ENCODE measurements around the gene BLMH.
"Not testable (repeated sequence)": the region's sequence is repeated elsewhere in the genome, so short reads cannot be mapped to it uniquely, and the experiment has no call there.

BLMH gene

DNA sequence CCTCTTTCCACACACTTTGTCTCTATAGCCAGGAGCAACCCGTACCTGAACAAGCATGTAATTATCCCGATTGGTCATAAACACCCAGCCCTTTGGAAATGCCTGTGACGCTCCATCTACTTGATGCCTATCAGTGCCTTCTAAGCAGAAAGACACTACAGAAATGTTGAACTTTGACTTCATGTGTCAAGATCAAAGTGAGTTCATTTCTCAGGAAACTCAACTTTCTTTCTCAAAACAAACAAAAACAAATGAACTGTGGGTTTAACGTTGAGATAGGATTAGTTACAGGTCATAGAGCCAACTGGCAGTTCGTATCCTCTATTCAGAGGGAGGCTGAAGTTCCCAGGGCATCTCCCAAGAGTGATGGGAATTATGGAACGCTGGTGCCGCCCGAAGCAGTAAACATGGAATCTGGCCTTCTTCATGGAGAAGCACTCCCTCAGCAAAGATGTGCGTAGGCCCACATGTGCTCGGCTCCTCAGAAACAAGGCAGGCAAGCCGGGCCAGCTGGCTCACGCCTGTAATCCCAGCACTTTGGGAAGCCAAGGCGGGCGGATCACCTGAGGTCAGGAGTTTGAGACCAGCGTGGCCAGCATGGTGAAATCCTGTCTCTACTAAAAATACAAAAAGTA, 65.7 kb downstream of the BLMH start:
- DNase-seq = no peak

DNA sequence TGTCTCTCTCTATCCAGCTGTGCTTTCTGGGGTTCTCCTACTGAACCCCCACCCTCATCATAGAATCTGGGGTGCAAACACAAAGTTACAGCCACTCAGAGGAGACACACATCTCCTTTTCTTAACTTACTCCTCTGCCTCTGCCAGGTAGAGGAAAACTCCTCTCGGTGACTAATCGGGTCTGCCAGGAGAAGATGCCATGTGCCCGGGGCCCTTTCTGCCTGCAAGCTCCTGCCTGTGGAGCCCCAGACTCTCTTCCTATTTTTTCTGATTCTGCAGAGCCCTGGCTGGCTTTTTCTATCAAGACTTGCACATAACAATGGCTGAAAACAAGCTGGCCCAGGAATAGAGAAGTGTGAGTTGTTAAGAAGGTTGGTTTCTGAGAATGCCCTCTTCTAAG, 66.6 kb downstream of the BLMH start:
- no peak for DNase-seq

DNA sequence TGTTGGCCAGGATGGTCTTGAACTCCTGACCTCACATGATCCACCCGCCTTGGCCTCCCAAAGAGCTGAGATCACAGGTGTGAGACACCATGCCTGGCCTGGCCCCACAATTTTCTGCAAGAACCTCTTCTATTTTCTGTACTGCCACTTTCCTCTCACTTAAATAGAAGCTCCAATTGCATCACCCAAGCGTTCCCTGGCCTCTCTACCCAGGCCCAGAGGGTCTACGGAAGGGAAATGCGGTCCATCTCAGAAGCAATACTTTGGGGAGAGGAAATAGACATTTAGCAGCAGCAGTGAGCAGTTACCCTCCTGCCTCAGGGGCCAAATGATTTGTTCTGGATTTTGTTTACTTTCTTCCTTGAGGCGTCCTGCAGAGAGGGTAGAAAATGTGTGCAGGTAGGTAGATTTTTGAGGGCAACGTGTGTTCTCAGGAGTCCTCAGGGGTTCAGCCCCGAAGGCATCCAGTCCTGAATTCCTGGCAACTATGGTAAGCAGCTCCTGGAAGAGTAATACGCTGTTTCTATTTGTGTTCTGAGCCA, 67.3 kb downstream of the BLMH start:
- no peak for DNase-seq

DNA sequence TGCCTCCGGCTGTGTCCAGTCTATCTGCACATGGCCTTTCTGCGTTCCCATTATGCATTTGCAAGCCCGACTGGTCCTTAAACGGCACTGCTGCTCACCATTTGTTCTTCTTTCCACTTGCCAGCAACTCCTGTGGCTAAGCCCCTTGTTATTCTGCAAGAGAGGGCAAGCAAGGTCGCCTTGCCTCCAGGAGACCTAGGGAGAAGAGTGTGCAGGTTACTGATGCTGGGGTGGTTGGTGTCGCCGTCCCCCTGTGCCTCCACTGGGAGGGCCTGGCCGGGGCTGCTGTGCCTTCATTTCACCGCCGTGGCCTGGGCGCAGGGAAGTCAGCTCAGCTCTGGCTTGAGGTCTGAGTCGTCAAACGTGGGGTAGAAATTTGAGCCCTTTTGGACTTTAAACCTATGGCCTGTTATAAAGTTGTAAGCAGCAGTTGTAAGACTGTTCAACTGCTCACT, 69.0 kb downstream of the BLMH start:
- no peak for DNase-seq

DNA sequence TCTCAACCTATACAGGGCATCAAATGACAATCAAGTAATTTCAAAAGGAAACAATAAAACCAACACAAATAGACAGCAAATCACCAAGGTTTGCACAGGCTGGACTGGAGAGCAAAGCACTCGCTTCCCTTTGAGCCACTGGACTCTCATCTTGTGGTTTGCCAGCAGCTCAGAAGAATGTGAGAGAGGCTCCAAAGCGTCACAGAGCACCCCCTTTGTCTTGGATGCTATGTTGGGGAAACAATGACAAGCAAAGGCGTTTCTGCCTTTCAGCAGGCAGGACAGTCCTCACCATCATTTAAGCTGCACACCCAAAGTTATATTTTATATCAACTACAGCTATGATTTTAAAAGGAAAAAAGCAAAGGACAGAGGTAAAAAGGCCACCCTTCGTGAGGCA, 69.5 kb downstream of the BLMH start:
- DNase-seq = no peak

DNA sequence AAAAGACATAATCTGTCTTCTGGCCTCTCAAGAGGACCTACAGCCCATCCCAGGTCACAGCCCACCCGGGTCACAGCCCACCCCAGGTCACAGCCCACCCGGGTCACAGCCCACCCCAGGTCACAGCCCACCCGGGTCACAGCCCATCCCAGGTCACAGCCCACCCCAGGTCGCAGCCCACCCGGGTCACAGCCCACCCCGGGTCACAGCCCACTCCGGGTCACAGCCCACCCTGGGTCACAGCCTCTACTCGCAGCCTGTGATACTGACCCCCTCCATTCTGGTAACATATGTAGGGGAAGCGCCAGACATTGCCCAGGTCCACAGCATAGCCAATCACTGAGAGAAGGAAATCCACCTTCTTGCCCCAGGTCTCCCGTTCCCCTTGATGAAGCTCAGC, 70.4 kb downstream of the BLMH start:
- no peak for DNase-seq

DNA sequence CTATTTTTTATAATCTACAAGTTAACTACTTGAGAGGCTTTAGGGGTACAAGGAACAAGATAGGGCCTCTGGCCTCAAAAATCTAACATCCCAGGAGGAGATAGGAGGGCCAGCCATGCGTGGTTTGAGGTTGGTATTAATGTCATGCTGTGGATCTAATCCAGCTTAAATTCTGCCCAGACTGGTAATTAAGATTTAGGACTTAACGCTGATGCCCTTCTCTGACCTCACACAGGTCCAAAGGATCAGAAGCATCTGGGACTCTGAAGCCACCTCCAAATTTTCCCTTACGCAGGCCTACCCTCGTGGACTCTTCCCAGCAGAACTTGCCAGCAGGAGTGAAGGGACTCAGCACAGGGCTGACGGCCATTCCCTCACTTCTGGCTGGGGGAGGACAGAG, 71.3 kb downstream of the BLMH start:
- no peak for DNase-seq

DNA sequence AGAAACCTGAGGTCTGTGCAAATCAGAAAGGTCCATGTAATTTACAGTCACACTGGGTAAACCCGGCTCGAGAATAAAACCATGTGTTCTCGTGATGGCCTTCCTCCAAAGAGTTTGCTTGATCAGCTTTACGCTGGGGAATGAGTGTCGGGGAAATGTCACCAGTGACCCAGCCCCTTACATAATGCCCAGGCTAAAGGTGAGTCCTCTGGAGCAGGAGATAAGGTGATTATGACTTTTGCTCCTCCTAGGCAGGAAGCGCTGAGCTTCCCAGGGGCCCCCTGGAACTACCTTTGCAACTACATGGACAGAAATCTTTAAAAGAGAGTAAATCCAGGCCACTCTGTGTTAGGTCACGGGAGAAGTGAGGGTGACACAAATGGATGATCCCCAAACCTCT, 71.9 kb downstream of the BLMH start:
- DNase-seq = no peak

DNA sequence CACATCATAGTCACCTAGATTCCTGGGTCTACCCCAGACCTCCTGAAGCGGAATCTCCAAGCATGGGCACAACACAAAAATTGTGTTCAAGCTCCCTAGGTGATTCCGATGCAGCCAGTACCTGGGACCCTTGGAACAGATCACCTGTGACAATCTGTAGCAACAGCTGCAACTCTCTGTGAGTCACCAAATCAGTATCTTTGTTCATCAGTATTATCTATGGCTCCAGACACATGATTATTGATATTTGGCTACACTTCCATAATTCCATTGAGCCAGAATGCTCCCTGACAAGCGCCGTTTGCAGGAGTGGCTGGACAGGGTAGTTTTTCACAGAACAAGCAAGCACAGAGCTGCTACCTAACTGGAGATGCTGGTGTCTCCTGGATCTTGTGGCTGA, 72.4 kb downstream of the BLMH start:
- DNase-seq = no peak

DNA sequence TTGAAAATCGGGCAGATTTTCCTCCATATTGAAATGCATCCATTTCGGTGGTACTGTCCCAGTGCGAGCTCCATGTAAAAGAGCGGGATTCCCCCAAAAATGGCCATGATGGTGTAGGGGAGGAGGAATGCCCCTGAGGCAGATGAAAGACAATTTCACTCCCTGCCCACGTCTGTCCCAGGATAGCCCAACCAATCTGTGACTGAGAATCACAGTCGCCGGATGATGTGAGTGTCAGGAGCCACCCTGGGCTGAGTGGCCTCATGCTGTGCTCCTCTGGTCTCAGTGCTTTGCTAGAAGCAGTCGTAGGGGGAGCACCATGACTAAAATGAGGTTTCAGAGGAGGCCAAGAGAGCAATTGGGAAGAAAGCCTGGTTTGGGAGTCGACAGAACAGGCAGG, 72.9 kb downstream of the BLMH start:
- DNase-seq = no peak

DNA sequence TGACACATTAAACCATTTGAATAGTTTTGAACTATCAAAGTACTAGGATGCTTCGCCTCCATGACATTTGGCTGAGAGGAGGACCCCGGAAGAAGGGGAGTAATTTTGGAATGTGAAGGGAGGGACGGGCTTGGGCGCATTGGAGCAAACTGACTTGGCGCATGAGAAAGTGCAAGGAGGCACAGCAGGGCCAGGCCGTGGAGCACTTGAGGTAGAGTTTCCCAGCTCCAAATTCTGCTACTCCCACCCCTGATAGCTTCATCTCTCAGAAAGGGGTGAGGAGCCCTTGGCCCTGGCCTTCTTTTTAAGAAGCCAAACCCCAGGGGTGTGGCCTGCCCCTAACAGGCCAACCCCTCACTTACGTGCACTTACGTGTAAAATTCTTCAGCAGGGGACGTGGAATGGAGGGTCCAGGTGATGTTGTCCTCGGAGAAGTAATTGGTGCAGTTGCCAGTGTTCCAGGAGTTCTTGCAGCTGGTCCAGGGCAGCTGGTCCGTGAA, 73.9 kb downstream of the BLMH start:
- no peak for DNase-seq

DNA sequence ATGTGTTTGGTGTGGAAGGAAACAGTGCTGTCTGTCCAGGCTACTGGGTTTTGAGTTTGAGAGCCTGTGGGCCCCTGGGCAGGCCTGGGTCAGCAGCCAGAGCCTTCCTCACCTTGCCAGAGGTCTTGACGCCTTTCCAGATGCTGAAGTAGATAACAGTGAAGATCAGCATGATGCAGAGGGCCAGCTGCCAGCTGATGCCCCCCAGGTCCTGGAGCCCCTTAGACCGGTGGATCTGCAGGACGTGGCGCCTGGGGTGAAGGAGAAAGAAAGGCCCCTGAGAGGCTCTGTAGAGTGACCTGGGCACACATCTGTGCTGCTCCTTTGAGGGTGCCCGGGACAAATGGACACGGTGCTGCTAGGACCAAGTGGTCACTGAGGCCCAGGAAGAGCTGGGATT, 74.7 kb downstream of the BLMH start:
- DNase-seq = no peak

DNA sequence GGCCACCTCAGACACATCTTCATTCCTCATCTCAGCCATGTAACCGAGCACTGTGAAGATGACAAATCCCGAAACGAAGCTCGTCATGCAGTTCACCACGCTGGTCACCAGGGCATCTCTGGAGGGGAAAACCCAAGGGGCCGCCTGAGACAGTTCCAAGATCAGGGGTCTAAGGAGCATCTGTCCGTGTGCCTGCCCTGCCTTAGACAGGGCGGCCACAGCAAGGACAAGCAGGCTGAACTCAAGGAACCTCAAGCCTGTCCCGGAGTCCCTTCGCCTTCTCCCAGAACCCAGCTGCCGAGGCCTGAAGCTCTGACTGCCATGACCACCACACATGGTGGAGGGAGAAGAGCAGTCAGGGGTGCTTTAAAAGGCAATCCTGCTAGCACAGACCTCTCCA, 79.0 kb downstream of the BLMH start:
- DNase-seq = no peak

DNA sequence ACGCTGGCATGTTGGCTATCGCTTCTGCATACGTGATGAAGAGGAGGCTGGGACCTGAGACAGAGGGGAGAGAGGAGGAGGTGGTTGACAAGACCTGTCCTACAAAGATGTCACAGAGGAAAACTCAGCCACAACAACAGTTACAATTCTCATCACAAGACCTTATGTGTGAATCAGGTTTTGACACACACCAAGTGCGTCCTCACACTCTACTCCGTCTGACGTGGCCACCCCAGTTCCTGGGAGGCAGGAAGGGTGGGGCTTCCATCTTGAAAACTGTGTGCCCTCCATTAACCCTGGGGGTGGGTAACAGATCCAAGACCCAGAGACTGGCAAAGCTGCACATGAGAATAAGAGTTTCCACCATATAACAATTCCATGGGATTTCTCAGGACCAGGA, 80.4 kb downstream of the BLMH start:
- DNase-seq = no peak

DNA sequence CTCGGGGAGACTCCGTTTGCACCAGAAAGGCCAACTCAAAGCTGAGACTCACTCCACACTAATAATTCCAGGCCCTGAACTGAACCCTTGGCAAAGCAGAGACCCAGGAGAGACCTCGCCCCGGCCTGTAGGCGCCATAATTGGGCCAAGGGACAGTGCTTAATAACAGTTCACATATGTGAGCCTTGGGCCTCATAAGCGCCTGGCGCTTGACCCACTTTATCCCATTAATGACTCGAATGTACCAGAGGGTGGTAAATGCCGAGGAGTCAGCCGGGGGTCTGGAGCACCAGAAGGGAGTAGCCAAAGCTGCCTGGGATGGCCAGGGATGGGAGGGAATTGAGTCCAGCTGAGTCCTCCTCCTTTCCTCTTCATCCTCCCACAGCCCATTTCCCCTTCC, 80.8 kb downstream of the BLMH start:
- DNase-seq = no peak

DNA sequence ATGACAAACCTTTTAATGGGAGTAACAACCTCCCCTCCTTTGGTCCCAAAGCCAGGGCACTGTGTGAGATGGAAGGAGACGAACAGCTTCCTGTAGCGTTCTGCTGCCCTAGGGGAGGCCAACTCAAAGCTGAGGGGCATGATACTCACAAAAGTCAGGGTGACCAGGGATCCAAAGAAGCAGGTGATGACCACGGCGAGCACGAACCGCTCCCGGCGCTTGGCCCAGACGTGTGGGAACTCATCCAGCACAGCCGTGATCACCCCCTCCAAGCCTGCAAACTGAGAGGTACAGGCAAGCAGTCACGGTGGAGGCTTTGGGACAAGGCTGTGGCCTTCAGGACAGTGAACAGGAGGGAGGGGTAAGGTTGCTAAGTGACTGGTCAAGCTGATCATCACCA, 81.4 kb downstream of the BLMH start:
- no peak for DNase-seq

DNA sequence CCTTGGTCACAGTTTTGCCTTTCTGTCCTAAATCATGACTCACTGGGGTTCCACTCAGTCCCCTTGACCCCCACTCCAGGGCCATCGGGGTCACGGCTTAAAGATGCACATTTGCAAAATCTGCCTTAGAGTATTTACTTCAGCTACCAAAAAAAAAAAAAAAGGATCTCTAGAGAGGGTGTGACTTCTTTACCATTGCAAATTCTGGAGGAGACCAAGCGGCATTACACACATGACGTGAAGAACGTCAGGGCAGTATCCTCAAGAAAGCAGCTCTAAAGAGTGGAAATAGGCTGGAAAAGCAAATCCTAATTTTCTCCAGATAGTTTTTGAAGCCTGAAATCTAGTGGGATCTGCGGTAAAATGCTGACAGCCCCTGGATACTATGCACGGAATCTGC, 81.8 kb downstream of the BLMH start:
- DNase-seq = no peak

DNA sequence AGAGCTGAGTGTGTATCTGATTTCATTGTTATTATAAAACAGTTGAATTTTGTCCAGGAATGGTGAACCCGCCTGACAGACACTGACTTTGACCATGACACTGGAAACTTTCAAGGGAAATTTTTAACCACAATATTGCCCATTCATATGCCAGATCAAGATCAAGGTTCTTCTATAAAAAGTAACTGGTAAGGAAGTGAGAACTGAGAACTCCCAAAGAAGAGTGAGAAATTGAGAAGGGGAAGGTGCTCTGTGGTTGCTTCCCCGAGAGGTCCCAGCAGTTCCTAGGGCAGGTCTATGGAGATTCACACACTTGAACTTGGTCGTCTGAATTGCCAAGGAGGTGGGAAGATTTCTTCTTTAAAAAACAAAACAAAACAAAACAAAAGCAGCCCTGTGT, 83.5 kb downstream of the BLMH start:
- DNase-seq = no peak

DNA sequence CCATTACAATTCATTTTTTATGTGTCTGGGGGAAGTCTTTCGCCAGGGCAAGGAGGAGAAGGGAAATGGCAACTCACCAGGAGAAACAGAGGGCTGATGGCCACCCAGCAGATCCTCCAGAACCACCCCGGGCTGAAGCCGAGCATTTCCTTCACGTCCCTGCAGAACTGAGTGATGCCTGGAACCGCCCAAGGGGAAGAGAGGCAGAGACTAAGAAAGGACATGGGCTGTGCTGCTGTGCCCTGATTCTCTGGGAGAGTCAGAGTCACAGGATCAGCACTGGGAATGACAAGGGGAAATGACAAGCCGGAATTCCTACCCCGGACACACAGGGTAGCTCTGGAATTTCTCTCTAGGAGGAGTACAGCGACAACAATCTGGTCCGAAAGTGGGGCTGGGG, 84.1 kb downstream of the BLMH start:
- DNase-seq = no peak

DNA sequence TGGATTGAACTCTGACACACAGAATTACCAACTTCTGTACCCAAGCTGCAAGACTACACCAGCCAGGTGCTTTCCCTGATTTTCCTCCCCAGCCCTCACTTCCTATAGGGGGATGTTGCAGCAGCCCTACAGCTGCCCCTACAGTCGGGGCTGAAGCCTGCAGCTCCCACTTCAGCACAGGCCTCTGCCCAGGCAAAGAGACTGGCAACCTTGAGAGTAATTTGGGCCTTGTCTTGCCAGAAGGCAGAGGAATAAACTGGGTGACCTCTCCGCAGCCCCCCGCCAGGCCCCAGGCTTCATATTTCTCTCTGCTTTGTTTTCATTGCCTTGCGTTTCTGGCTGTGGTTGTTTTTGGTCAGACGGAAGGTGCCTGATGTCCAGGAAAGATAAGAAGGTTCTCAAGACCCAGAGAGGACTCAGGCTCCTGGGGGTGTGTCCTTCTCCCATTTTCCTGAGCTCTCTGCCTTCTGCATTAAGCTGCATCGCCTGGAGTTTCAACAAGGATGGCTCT, 88.2 kb downstream of the BLMH start:
- DNase-seq = no peak

DNA sequence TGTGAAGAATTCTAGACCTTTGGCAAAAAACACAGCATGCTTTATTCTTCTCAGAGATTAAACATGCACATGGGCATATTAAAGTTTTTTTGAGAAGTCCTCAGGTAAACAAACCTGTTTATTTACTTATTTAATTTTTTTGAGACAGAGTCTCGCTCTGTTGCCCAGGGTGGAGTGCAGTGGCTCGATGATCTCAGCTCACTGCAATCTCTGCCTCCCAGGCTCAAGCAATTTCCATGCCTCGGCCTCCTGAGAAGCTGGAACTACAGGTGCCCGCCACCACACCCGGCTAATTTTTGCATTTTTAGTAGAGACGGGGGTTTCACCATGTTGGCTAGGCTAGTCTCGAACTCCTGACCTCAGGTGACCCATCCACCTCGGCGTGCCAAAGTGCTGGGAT, 91.1 kb downstream of the BLMH start:
- not testable (repeated sequence) for DNase-seq

DNA sequence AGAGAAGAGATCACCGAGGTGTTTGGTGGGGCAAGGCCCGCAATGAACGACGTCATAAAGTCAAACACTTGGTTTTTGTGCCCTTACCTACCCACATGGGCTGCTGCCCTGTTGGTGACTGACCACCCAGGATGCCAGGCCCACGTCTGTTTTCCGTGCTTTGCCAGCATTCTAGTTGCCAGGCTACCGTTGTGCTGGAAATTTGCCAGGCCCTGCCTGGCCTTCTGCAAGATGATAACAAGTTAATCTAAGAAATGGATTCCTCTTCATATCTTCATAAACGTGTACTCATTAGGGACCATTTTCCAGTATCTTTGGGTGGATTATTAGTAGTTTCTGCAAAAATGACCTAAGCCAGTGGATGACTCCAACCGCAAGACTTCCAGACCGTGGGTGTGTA, 91.6 kb downstream of the BLMH start:
- DNase-seq = no peak

DNA sequence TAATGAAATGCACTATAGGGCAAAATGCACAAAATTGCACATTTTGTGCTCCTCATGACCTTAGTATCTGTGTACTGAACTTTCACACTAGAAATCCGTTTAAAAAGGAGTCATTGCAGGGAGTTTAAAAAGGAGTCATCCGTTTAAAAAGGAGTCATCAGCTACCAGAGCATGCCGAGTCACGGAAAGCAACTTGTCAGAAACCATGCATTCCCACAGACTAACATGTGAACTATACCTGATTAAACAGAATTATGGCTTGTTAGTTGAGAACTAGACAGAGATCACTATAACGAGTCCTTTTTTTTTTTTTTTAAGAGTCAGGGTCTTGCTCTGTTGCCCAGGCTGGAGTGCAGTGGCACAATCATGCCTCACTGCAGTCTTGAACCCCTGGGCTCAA, 92.1 kb downstream of the BLMH start:
- no peak for DNase-seq
